ENCODE measurements around the gene TNFAIP8L2.
"Not testable (repeated sequence)": the region's sequence is repeated elsewhere in the genome, so short reads cannot be mapped to it uniquely, and the experiment has no call there.

The TNFAIP8L2 gene

GRCh38 chr1:151146412-151147131, 9.9 kb upstream of the TNFAIP8L2 start, which contains the start of gene SEMA6C:
Gene SEMA6C, minus strand, starts transcription at chr1:151146631. Its CDS starts 4,010 bp downstream, at chr1:151142621.
- DNase-seq = peak; percentile 87

GRCh38 chr1:151147132-151147503, 9.3 kb upstream of the TNFAIP8L2 start:
- DNase-seq = no peak

- peak; percentile 63 for DNase-seq
These were observed 8.8 kb upstream of the TNFAIP8L2 start for GRCh38 chr1:151147665-151148064.

GRCh38 chr1:151157067-151157531, 650 bp downstream of the TNFAIP8L2 start:
- peak; percentile 73 for DNase-seq

- no peak for DNase-seq
These were observed 1.9 kb downstream of the TNFAIP8L2 start for GRCh38 chr1:151158326-151158725.

GRCh38 chr1:151158751-151159251, 2.4 kb downstream of the TNFAIP8L2 start:
- DNase-seq = no peak

GRCh38 chr1:151159373-151159772, 2.9 kb downstream of the TNFAIP8L2 start:
- DNase-seq = no peak

GRCh38 chr1:151164732-151165280, 8.4 kb downstream of the TNFAIP8L2 start:
- DNase-seq = no peak

GRCh38 chr1:151165281-151165737, 8.9 kb downstream of the TNFAIP8L2 start:
- no peak for DNase-seq

GRCh38 chr1:151165738-151166504, 9.5 kb downstream of the TNFAIP8L2 start, which contains the start of the genes LYSMD1 and SCNM1:
Gene LYSMD1, minus strand, starts transcription at chr1:151165902. Its CDS starts 644 bp downstream, at chr1:151165258.
Gene SCNM1, plus strand, starts transcription at chr1:151166144. Its CDS starts 9 bp downstream, at chr1:151166153.
- peak; percentile 99 for DNase-seq

- DNase-seq = peak; percentile 46
These were observed 10.1 kb downstream of the TNFAIP8L2 start for GRCh38 chr1:151166505-151166956.

- no peak for DNase-seq
These were observed 10.7 kb downstream of the TNFAIP8L2 start for GRCh38 chr1:151167116-151167515.

GRCh38 chr1:151171190-151171589, 14.7 kb downstream of the TNFAIP8L2 start:
- no peak for DNase-seq

GRCh38 chr1:151175041-151175741, 18.7 kb downstream of the TNFAIP8L2 start:
- DNase-seq = no peak

- DNase-seq = peak; percentile 53
These were observed 19.4 kb downstream of the TNFAIP8L2 start, which contains the start of gene TMOD4 for GRCh38 chr1:151175863-151176262. Gene TMOD4, minus strand, starts transcription at chr1:151175981. Its CDS starts 1,106 bp downstream, at chr1:151174875.

- no peak for DNase-seq
These were observed 20.1 kb downstream of the TNFAIP8L2 start for GRCh38 chr1:151176514-151177045.

- DNase-seq = no peak
These were observed 27.8 kb downstream of the TNFAIP8L2 start for GRCh38 chr1:151184211-151184610.

GRCh38 chr1:151187205-151187604, 30.8 kb downstream of the TNFAIP8L2 start:
- no peak for DNase-seq

GRCh38 chr1:151188667-151189066, 32.2 kb downstream of the TNFAIP8L2 start:
- not testable (repeated sequence) for DNase-seq

GRCh38 chr1:151189637-151190445, 33.4 kb downstream of the TNFAIP8L2 start, which contains the start of gene VPS72:
Gene VPS72, minus strand, starts transcription at chr1:151190197. Its CDS starts 76 bp downstream, at chr1:151190121.
- DNase-seq = peak; percentile 93

GRCh38 chr1:151192047-151192446, 35.6 kb downstream of the TNFAIP8L2 start:
- DNase-seq = no peak
